Measurements from ENCODE around the gene TTLL11. TPM values are rescaled to one million over a fixed set of nuclear protein-coding genes. Genes with fewer than 3 reads are reported as not detected.

Gene TTLL11
- total RNA-seq, 1 experiment from 2014 or later, result 13.6 TPM

GRCh38 chr9:121819428-121820231 lies 273.5 kb downstream of the TTLL11 start:
- H3K36me3 Mint-ChIP-seq (ENCODE audit: insufficient read depth, unreplicated experiment), result no peaks in the 10 kb centered on the region
- POLR2A ChIA-PET, result no interaction called here
- no TSS peak for BruUV-seq (replicated peaks)
- H3K4me1 Mint-ChIP-seq (ENCODE audit: insufficient read depth, unreplicated experiment), result no peaks in the 10 kb centered on the region
- TF ChIP-seq CTCF (IDR thresholded peaks at IDR 0.05; ENCODE audit: unreplicated experiment), result no peak
- CTCF ChIA-PET, result interaction anchor here (0.6 kb wide), 2 partner anchors 94 to 1652 kb away, joined by 3 read pairs; no protein-coding TSS in a partner anchor
- no peaks in the 10 kb centered on the region for H3K9me3 Mint-ChIP-seq (ENCODE audit: unreplicated experiment)
- no peaks in the 10 kb centered on the region for H3K27me3 Mint-ChIP-seq (ENCODE audit: insufficient read depth, unreplicated experiment)
- H3K27ac Mint-ChIP-seq (ENCODE audit: low read depth, unreplicated experiment), result no peak overlapping the region
- no peak overlapping the region for H3K4me3 Mint-ChIP-seq (ENCODE audit: unreplicated experiment)
- intact Hi-C loops (cut with micrococcal nuclease), result no loop called here
- no peak for DNase-seq (ENCODE audit: unreplicated experiment)

GRCh38 chr9:121818841-121819427 lies 274.2 kb downstream of the TTLL11 start:
- no peak overlapping the region for H3K4me3 Mint-ChIP-seq (ENCODE audit: unreplicated experiment)
- H3K9me3 Mint-ChIP-seq (ENCODE audit: unreplicated experiment), result no peaks in the 10 kb centered on the region
- no peaks in the 10 kb centered on the region for H3K27me3 Mint-ChIP-seq (ENCODE audit: insufficient read depth, unreplicated experiment)
- DNase-seq (ENCODE audit: unreplicated experiment), result no peak
- BruUV-seq (replicated peaks), result no TSS peak
- no peak overlapping the region for H3K27ac Mint-ChIP-seq (ENCODE audit: low read depth, unreplicated experiment)
- no peaks in the 10 kb centered on the region for H3K4me1 Mint-ChIP-seq (ENCODE audit: insufficient read depth, unreplicated experiment)
- TF ChIP-seq CTCF (IDR thresholded peaks at IDR 0.05; ENCODE audit: unreplicated experiment), result no peak
- POLR2A ChIA-PET, result no interaction called here
- no peaks in the 10 kb centered on the region for H3K36me3 Mint-ChIP-seq (ENCODE audit: insufficient read depth, unreplicated experiment)
- intact Hi-C loops (cut with micrococcal nuclease), result no loop called here
- CTCF ChIA-PET, result interaction anchor here (0.6 kb wide), 1 partner anchor 95 kb away, joined by 3 read pairs; no protein-coding TSS in a partner anchor

GRCh38 chr9:121818016-121818661 lies 275.0 kb downstream of the TTLL11 start:
- BruUV-seq (replicated peaks), result no TSS peak
- POLR2A ChIA-PET, result no interaction called here
- DNase-seq (ENCODE audit: unreplicated experiment), result no peak
- H3K4me1 Mint-ChIP-seq (ENCODE audit: insufficient read depth, unreplicated experiment), result no peaks in the 10 kb centered on the region
- H3K36me3 Mint-ChIP-seq (ENCODE audit: insufficient read depth, unreplicated experiment), result no peaks in the 10 kb centered on the region
- no peak for TF ChIP-seq CTCF (IDR thresholded peaks at IDR 0.05; ENCODE audit: unreplicated experiment)
- CTCF ChIA-PET, result no interaction called here
- H3K4me3 Mint-ChIP-seq (ENCODE audit: unreplicated experiment), result no peak overlapping the region
- H3K27me3 Mint-ChIP-seq (ENCODE audit: insufficient read depth, unreplicated experiment), result no peaks in the 10 kb centered on the region
- intact Hi-C loops (cut with micrococcal nuclease), result no loop called here
- no peak overlapping the region for H3K27ac Mint-ChIP-seq (ENCODE audit: low read depth, unreplicated experiment)
- no peaks in the 10 kb centered on the region for H3K9me3 Mint-ChIP-seq (ENCODE audit: unreplicated experiment)

- Mint-ChIP-seq H3K27ac (ENCODE audit: low read depth, unreplicated experiment) (no peak overlapping the region), H3K4me3 (ENCODE audit: unreplicated experiment) (no peak overlapping the region), H3K27me3 (ENCODE audit: insufficient read depth, unreplicated experiment) (no peaks in the 10 kb centered on the region), H3K4me1 (ENCODE audit: insufficient read depth, unreplicated experiment) (no peaks in the 10 kb centered on the region), H3K36me3 (ENCODE audit: insufficient read depth, unreplicated experiment) (no peaks in the 10 kb centered on the region), H3K9me3 (ENCODE audit: unreplicated experiment) (no peaks in the 10 kb centered on the region)
- no TSS peak for BruUV-seq (replicated peaks)
- POLR2A ChIA-PET, result no interaction called here
- CTCF ChIA-PET, result no interaction called here
- intact Hi-C loops (cut with micrococcal nuclease), result no loop called here
- no peak for DNase-seq (ENCODE audit: unreplicated experiment)
- TF ChIP-seq CTCF (IDR thresholded peaks at IDR 0.05; ENCODE audit: unreplicated experiment), result no peak
These were observed 275.6 kb downstream of the TTLL11 start for GRCh38 chr9:121817476-121817875.
